GM13976 (cell line): ENCODE results near the gene CHCHD4.

Source experiments
- DNase-seq: peaks from one replicate; pipeline ENCODE4 v3.0.0; 2012; ENCODE audit warnings: low spot score
- CTCF ChIP-seq: IDR thresholded peaks from 2 replicates; pipeline ENCODE4 v1.5.1; 2012; ENCODE audit warnings: borderline replicate concordance, mild to moderate bottlenecking; ENCODE audit not compliant: insufficient read depth; ENCODE audit errors: extremely low read depth, missing control alignments, control extremely low read depth
- in situ Hi-C: fragments of 300-500 bp; cut with MboI; formaldehyde crosslinking; loops from one replicate; pipeline ENCODE4 v1.12.0; 2022; ENCODE audit warnings: low sequenced_read_pairs, mixed read lengths, inconsistent platforms; ENCODE audit not compliant: unreplicated experiment

CHCHD4 gene

GRCh38 chr3:14124615-14125192, at the start of gene CHCHD4, which contains the start of gene TMEM43:
Gene CHCHD4 (minus strand): TSS chr3:14124870. CDS start chr3:14124676, 194 bp downstream.
Gene TMEM43 (plus strand): TSS chr3:14125052. CDS start chr3:14125194, 142 bp downstream.
- DNase-seq: peak; percentile 100
- no peak for TF ChIP-seq CTCF
- in situ Hi-C loops: no loop called here

GRCh38 chr3:14172496-14172895, 47.8 kb upstream of the CHCHD4 start:
- DNase-seq: no peak
- TF ChIP-seq CTCF: no peak
- in situ Hi-C loops: no loop called here

- no peak for TF ChIP-seq CTCF
- in situ Hi-C loops: no loop called here
- no peak for DNase-seq
Observed at GRCh38 chr3:14170531-14171159, 46.0 kb upstream of the CHCHD4 start.

GRCh38 chr3:14169871-14170270, 45.2 kb upstream of the CHCHD4 start:
- in situ Hi-C loops: no loop called here

GRCh38 chr3:14169435-14169834, 44.8 kb upstream of the CHCHD4 start:
- TF ChIP-seq CTCF: no peak
- in situ Hi-C loops: no loop called here
- no peak for DNase-seq

More at GRCh38 chr3:14169871-14170270, 45.2 kb upstream of the CHCHD4 start:
- TF ChIP-seq CTCF: no peak
- no peak for DNase-seq

- in situ Hi-C loops: no loop called here
- no peak for DNase-seq
- TF ChIP-seq CTCF: no peak
Observed at GRCh38 chr3:14166877-14167603, 42.4 kb upstream of the CHCHD4 start.
